Breast epithelium (tissue), 3 donors: ENCODE data around the gene SUPT20HL1.
A peak's percentile ranks its signal among the peaks of the same experiment; 100 is the strongest.

Experiments
- CTCF ChIP-seq, 3 donors: fragments of 450-650 bp; IDR thresholded peaks; one replicate each; pipeline ENCODE4 v1.5.1; 2016 to 2017; ENCODE audit warnings: antibody characterized with exemption in 3 of 3, mild to moderate bottlenecking in 3 of 3, moderate library complexity in 3 of 3
- POLR2A ChIP-seq: fragments of 450-650 bp; IDR thresholded peaks from one replicate; pipeline ENCODE4 v1.6.1; 2016; ENCODE audit warnings: antibody characterized with exemption, mild to moderate bottlenecking, moderate library complexity
- POLR2AphosphoS5 ChIP-seq, 3 donors: sonication (generic); formaldehyde crosslinking; IDR thresholded peaks; one replicate each; pipeline ENCODE4 v1.6.1; 2017; ENCODE audit warnings: antibody characterized with exemption in 3 of 3

DNA sequence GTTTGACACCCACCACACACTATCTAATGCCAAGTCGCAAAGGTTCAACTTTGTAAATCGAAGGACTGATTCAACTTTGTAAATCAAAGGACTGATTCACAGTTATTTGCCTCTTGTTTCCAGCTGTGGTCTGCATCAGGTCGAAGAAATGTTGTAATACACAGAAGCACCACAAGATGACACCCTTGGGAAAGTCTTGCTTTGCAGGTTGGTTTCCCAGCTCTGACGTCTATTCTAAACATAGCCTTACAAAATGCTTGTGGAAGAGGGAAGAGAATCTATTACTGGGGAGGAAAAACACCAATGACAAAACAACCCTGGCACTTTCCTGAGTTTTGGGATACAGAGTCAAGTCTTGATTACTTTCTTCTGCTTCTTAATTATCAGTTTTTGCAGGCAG, 35.3 kb downstream of the SUPT20HL1 start:
- peak; percentile 73 to 86 (median 76) for TF ChIP-seq CTCF (IDR thresholded peaks at IDR 0.05)
- TF ChIP-seq POLR2A: no peak
- peak in 2 of 3 donors; percentile 9 to 29 for TF ChIP-seq POLR2AphosphoS5 (IDR thresholded peaks at IDR 0.05)
